Central memory CD8-positive, alpha-beta T cell (primary cell): ENCODE results near the gene TAF11L13.
"Not testable (repeated sequence)": the region's sequence is repeated elsewhere in the genome, so short reads cannot be mapped to it uniquely, and the experiment has no call there.

ENCODE experiments used
- ATAC-seq: fragments of 150-1000 bp; cut with Tn5 transposase; replicated peaks from 2 replicates; pipeline ENCODE4 v1.10.0; 2022; ENCODE audit warnings: mild to moderate bottlenecking, moderate FRiP score, moderate number of reproducible peaks; ENCODE audit not compliant: poor library complexity, severe bottlenecking; ENCODE audit errors: extremely low read depth
- DNase-seq, 2 donors: peaks; one replicate each; pipeline ENCODE4 v3.0.0; 2021; ENCODE audit warnings: low spot score in 2 of 2
- H3K27ac Mint-ChIP-seq: one replicate; pipeline ENCODE4 v1.8.0; 2022; ENCODE audit warnings: low read depth, mild to moderate bottlenecking, moderate library complexity, mixed read lengths
- H3K27me3 Mint-ChIP-seq: one replicate; pipeline ENCODE4 v1.8.0; 2022; ENCODE audit warnings: mixed read lengths
- H3K36me3 Mint-ChIP-seq: one replicate; pipeline ENCODE4 v1.8.0; 2022; ENCODE audit warnings: mild to moderate bottlenecking, moderate library complexity, mixed read lengths; ENCODE audit not compliant: insufficient read depth
- H3K4me1 Mint-ChIP-seq: one replicate; pipeline ENCODE4 v1.8.0; 2022; ENCODE audit warnings: mixed read lengths
- H3K4me3 Mint-ChIP-seq: one replicate; pipeline ENCODE4 v1.8.0; 2022; ENCODE audit warnings: mild to moderate bottlenecking, moderate library complexity, mixed read lengths
- H3K9me3 Mint-ChIP-seq: one replicate; pipeline ENCODE4 v1.8.0; 2022; ENCODE audit warnings: mixed read lengths

Gene TAF11L13

GRCh38 chr5:17634160-17634559 is 2.3 kb downstream of the TAF11L13 start, which contains the start of gene TAF11L14:
TSS of gene TAF11L14 (plus strand) at chr5:17634460.
- DNase-seq: no peak
- Mint-ChIP-seq H3K4me1 (no peaks in the 10 kb centered on the region), H3K27ac (no peak within 1 kb of the TSS), H3K36me3 (peaks cover 2% of the 10 kb centered on the region), H3K9me3 (no peaks in the 10 kb centered on the region), H3K4me3 (no peak within 1 kb of the TSS), H3K27me3 (no peaks in the 10 kb centered on the region)
- no peak for ATAC-seq

DNA sequence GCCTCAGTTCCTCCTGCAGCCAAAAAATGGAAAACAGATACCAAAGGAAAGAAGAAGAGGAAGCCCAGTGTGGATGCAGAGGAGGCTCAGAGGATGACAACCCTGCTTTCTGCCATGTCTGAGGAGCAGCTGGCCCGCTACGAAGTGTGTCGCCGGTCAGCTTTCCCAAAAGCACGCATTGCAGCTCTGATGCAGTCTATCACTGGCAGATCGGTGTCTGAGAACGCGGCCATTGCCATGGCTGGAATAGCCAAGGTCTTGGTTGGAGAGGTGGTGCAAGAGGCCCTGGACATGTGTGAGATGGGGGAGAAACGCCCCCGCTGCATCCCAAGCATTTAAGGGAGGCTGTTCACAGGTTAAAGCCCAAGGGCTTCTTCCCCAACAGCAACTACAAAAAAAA is 17.3 kb downstream of the TAF11L13 start:
- H3K4me1 Mint-ChIP-seq, ATAC-seq, DNase-seq, H3K4me3 Mint-ChIP-seq, H3K36me3 Mint-ChIP-seq, H3K27me3 Mint-ChIP-seq, H3K27ac Mint-ChIP-seq: not testable (repeated sequence)
- peaks cover 25% of the 10 kb centered on the region for H3K9me3 Mint-ChIP-seq

DNA sequence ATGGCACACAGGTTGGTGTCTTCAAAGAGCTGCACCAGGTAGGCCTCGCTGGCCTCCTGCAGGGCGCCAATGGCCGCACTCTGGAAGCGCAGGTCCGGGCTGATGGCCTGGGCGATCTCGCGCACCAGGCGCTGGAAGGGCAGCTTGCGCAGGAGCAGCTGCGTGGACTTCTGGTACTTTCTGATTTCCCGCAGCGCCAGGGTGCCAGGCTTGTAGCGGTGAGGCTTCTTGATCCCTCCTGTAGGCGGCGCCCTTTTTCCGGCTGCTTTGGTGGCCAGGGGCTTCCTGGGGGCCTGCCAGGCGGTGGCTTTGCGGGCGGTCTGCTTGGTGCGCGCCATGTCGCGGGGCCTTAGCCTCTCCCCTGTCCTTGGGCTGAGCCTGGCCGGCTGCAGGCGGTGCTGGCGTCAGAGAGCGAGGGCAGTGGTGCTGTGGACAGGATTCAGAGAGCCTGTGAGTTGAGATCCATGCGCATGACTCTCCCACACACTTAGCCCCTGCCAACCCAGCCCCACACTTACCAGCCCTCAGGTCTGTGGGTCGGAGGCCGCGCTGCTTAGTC is 23.4 kb downstream of the TAF11L13 start:
- not testable (repeated sequence) for H3K27me3 Mint-ChIP-seq, ATAC-seq, H3K36me3 Mint-ChIP-seq, DNase-seq, H3K27ac Mint-ChIP-seq, H3K4me3 Mint-ChIP-seq, H3K4me1 Mint-ChIP-seq
- peaks cover 17% of the 10 kb centered on the region for H3K9me3 Mint-ChIP-seq

DNA sequence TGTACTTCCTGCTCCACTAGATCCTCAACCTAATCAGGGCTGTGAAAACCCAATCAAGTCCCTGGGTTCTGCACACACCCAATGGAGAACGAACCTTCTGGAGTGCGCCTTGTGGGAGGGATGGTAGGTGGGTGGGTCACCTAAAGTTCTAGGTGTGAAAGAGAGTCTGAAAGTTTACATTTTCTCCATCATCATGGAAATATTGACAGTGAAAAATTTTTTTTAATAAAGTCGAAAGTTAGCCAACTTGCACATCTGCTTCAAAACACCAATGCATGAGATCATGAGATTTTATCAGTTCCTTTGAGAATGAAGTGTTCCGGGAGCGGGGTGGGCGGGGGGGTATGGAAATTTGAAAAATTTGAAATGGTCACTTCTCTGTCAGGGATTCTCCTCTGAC is 24.0 kb downstream of the TAF11L13 start:
- DNase-seq (no peak), ATAC-seq (no peak)
- H3K4me1 Mint-ChIP-seq: no peaks in the 10 kb centered on the region
- H3K27me3 Mint-ChIP-seq: no peaks in the 10 kb centered on the region
- H3K27ac Mint-ChIP-seq: no peak overlapping the region
- H3K9me3 Mint-ChIP-seq: peaks cover 17% of the 10 kb centered on the region
- no peak overlapping the region for H3K4me3 Mint-ChIP-seq
- peaks cover 2% of the 10 kb centered on the region for H3K36me3 Mint-ChIP-seq

- Mint-ChIP-seq H3K27ac (no peak overlapping the region), H3K9me3 (peaks cover 22% of the 10 kb centered on the region), H3K36me3 (peaks cover 2% of the 10 kb centered on the region), H3K4me3 (no peak overlapping the region), H3K27me3 (no peaks in the 10 kb centered on the region), H3K4me1 (no peaks in the 10 kb centered on the region)
- ATAC-seq (no peak), DNase-seq (no peak)
Observed at GRCh38 chr5:17663182-17663581, 31.3 kb downstream of the TAF11L13 start.

- no peak for ATAC-seq
- H3K4me3 Mint-ChIP-seq: no peak overlapping the region
- no peaks in the 10 kb centered on the region for H3K27me3 Mint-ChIP-seq
- no peak overlapping the region for H3K27ac Mint-ChIP-seq
- H3K4me1 Mint-ChIP-seq: no peaks in the 10 kb centered on the region
- H3K36me3 Mint-ChIP-seq: peaks cover 2% of the 10 kb centered on the region
- H3K9me3 Mint-ChIP-seq: peaks cover 15% of the 10 kb centered on the region
- no peak for DNase-seq
Observed at GRCh38 chr5:17665836-17666235, 33.9 kb downstream of the TAF11L13 start.

- no peak for ATAC-seq
- Mint-ChIP-seq H3K4me1 (no peaks in the 10 kb centered on the region), H3K4me3 (no peak overlapping the region), H3K27me3 (no peaks in the 10 kb centered on the region), H3K27ac (no peak overlapping the region), H3K9me3 (peaks cover 22% of the 10 kb centered on the region), H3K36me3 (peaks cover 2% of the 10 kb centered on the region)
- DNase-seq: no peak
Observed at GRCh38 chr5:17666726-17667235, 34.9 kb downstream of the TAF11L13 start.

DNA sequence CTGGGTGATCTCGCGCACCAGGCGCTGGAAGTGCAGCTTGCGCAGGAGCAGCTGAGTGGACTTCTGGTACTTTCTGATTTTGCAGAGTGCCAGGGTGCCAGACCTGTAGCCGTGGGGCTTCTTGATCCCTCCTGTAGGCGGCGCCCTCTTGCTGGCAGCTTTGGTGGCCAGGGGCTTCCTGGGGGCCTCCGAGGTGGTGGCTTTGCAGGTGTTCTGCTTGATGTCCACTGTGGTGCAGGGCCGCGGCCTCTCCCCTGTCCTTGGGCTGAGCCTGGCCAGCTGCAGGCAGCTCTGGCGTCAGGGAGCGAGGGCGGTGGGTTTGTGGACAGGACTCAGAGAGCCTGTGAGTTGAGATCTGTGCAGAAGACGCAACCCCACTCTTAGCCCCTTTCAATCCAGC is 38.5 kb downstream of the TAF11L13 start:
- Mint-ChIP-seq H3K4me3 (no peak overlapping the region), H3K9me3 (peaks cover 27% of the 10 kb centered on the region), H3K4me1 (no peaks in the 10 kb centered on the region), H3K27ac (no peak overlapping the region), H3K27me3 (no peaks in the 10 kb centered on the region), H3K36me3 (no peaks in the 10 kb centered on the region)
- ATAC-seq (no peak), DNase-seq (no peak)

DNA sequence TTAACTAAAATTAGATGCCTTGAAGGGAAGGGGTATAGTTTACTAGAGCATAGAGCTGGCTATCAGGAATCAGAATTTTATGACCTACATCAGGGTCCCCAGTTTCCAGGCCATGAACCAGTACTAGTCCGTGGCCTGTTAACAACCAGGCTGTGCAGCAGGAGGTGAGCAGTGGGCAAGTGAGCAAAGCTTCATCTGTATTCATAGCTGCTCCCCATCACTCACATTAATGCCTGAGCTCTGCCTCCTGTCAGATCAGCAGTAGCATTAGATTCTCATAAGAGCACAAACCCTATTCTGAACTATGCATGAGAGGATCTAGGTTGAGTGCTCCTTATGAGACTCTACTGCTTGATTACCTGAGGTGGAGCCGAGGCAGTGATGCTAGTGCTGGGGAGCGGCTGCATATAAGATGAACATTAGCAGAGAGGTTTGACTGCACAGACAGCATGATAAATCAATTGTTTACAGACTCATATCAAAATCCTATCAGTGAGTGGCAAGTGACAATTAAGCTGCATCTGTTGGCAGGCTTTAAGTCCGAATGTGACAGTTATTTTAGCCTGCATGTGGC is 47.0 kb downstream of the TAF11L13 start:
- H3K36me3 Mint-ChIP-seq: no peaks in the 10 kb centered on the region
- no peak overlapping the region for H3K27ac Mint-ChIP-seq
- H3K4me3 Mint-ChIP-seq: no peak overlapping the region
- peaks cover 20% of the 10 kb centered on the region for H3K9me3 Mint-ChIP-seq
- no peaks in the 10 kb centered on the region for H3K27me3 Mint-ChIP-seq
- no peak for ATAC-seq
- no peaks in the 10 kb centered on the region for H3K4me1 Mint-ChIP-seq
- no peak for DNase-seq

- DNase-seq: no peak
- peaks cover 20% of the 10 kb centered on the region for H3K9me3 Mint-ChIP-seq
- ATAC-seq: no peak
- no peaks in the 10 kb centered on the region for H3K27me3 Mint-ChIP-seq
- no peak overlapping the region for H3K27ac Mint-ChIP-seq
- no peaks in the 10 kb centered on the region for H3K36me3 Mint-ChIP-seq
- H3K4me3 Mint-ChIP-seq: no peak overlapping the region
- H3K4me1 Mint-ChIP-seq: no peaks in the 10 kb centered on the region
Observed at GRCh38 chr5:17679597-17680203, 47.8 kb downstream of the TAF11L13 start.

DNA sequence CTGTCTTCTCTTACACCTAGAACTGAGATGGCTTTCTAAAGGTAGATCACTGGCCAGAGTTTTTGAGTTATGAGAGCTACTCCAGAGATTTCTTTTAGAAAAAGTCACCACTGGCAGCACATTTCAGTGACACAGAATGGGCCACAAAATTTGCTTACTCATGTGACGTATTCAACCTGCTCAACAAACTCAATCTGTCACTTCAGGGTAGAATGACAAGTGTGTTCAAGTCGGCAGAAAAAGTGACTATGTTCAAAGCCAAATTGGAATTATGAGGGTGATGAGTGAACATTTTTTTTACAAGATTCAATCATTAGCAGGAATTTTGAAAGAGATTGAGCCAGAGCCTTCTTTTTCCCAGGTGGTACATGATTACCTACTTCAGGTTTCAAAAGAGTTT is 48.8 kb downstream of the TAF11L13 start:
- no peaks in the 10 kb centered on the region for H3K27me3 Mint-ChIP-seq
- no peak overlapping the region for H3K27ac Mint-ChIP-seq
- H3K4me3 Mint-ChIP-seq: no peak overlapping the region
- ATAC-seq: no peak
- H3K9me3 Mint-ChIP-seq: peaks cover 16% of the 10 kb centered on the region
- H3K36me3 Mint-ChIP-seq: no peaks in the 10 kb centered on the region
- no peaks in the 10 kb centered on the region for H3K4me1 Mint-ChIP-seq
- DNase-seq: no peak
